Endometrium (tissue), 2 donors: ENCODE measurements around the gene PPP6R1.
"Not testable (repeated sequence)": the region's sequence is repeated elsewhere in the genome, so short reads cannot be mapped to it uniquely, and the experiment has no call there.

Experiments used
- FAIRE-seq: peaks from 2 replicates; lab custom pipeline; 2012; peaks lifted over from hg19 to GRCh38; lab: Jason Lieb, UNC
- donor health status: control.
- donor health status: control.

The PPP6R1 gene

GRCh38 chr19:55223291-55224037 is 35.4 kb downstream of the PPP6R1 start:
- no peak for FAIRE-seq

GRCh38 chr19:55220525-55220924 is 38.3 kb downstream of the PPP6R1 start:
- FAIRE-seq: no peak

GRCh38 chr19:55216461-55217198 is 42.2 kb downstream of the PPP6R1 start:
- no peak for FAIRE-seq

- FAIRE-seq: no peak
These were observed 45.3 kb downstream of the PPP6R1 start for GRCh38 chr19:55213547-55213946.

GRCh38 chr19:55212447-55212846 is 46.4 kb downstream of the PPP6R1 start:
- FAIRE-seq: no peak

GRCh38 chr19:55209693-55210472 is 48.9 kb downstream of the PPP6R1 start:
- FAIRE-seq: no peak

GRCh38 chr19:55208880-55209692 is 49.7 kb downstream of the PPP6R1 start, which contains the start of gene PTPRH:
Gene PTPRH, minus strand, starts transcription at chr19:55209501. Its CDS starts 68 bp downstream, at chr19:55209433.
- FAIRE-seq: no peak

GRCh38 chr19:55206664-55207500 is 51.9 kb downstream of the PPP6R1 start:
- no peak for FAIRE-seq

- FAIRE-seq: not testable (repeated sequence)
These were observed 56.6 kb downstream of the PPP6R1 start for GRCh38 chr19:55202199-55202598.

GRCh38 chr19:55199620-55200204 is 59.1 kb downstream of the PPP6R1 start:
- no peak for FAIRE-seq

GRCh38 chr19:55198651-55199050 is 60.2 kb downstream of the PPP6R1 start:
- no peak for FAIRE-seq

- FAIRE-seq: no peak
These were observed 61.3 kb downstream of the PPP6R1 start for GRCh38 chr19:55197528-55197927.

GRCh38 chr19:55196803-55197202 is 62.0 kb downstream of the PPP6R1 start:
- no peak for FAIRE-seq

- FAIRE-seq: no peak
These were observed 65.3 kb downstream of the PPP6R1 start for GRCh38 chr19:55193481-55193880.

GRCh38 chr19:55189403-55189835 is 69.4 kb downstream of the PPP6R1 start:
- FAIRE-seq: no peak

GRCh38 chr19:55188625-55189024 is 70.2 kb downstream of the PPP6R1 start:
- FAIRE-seq: no peak

GRCh38 chr19:55186080-55186479 is 72.7 kb downstream of the PPP6R1 start:
- no peak for FAIRE-seq

GRCh38 chr19:55181740-55182139 is 77.1 kb downstream of the PPP6R1 start:
- no peak for FAIRE-seq
